ENCODE data around the gene COLEC11.
"Not testable (repeated sequence)": the region's sequence is repeated elsewhere in the genome, so short reads cannot be mapped to it uniquely, and the experiment has no call there.

The COLEC11 gene

GRCh38 chr2:3655871-3656761, 61.2 kb downstream of the COLEC11 start:
- no peak for DNase-seq

GRCh38 chr2:3656762-3657721, 62.1 kb downstream of the COLEC11 start:
- no peak for DNase-seq

GRCh38 chr2:3657881-3658280, 63.0 kb downstream of the COLEC11 start, which contains the start of gene ALLC:
ALLC (plus strand) TSS chr2:3658200; CDS start chr2:3671158, 12,958 bp downstream.
- no peak for DNase-seq

- DNase-seq: peak; percentile 21
Observed at GRCh38 chr2:3659447-3660432, 64.8 kb downstream of the COLEC11 start.

GRCh38 chr2:3660640-3661039, 65.7 kb downstream of the COLEC11 start:
- not testable (repeated sequence) for DNase-seq

GRCh38 chr2:3661149-3661660, 66.3 kb downstream of the COLEC11 start:
- no peak for DNase-seq

GRCh38 chr2:3662239-3662638, 67.3 kb downstream of the COLEC11 start:
- DNase-seq: no peak

- DNase-seq: no peak
Observed at GRCh38 chr2:3664118-3664517, 69.2 kb downstream of the COLEC11 start.

GRCh38 chr2:3664925-3665324, 70.0 kb downstream of the COLEC11 start:
- no peak for DNase-seq

GRCh38 chr2:3665886-3666612, 71.1 kb downstream of the COLEC11 start:
- no peak for DNase-seq

- DNase-seq: peak; percentile 31
Observed at GRCh38 chr2:3666613-3666975, 71.7 kb downstream of the COLEC11 start.

GRCh38 chr2:3667151-3667631, 72.3 kb downstream of the COLEC11 start:
- peak; percentile 70 for DNase-seq

- no peak for DNase-seq
Observed at GRCh38 chr2:3669656-3670055, 74.7 kb downstream of the COLEC11 start.

GRCh38 chr2:3670376-3670775, 75.5 kb downstream of the COLEC11 start:
- no peak for DNase-seq

GRCh38 chr2:3670941-3671340, 76.0 kb downstream of the COLEC11 start:
- no peak for DNase-seq

GRCh38 chr2:3672861-3673678, 78.2 kb downstream of the COLEC11 start:
- peak; percentile 20 for DNase-seq

GRCh38 chr2:3674066-3674845, 79.3 kb downstream of the COLEC11 start:
- no peak for DNase-seq

- DNase-seq: no peak
Observed at GRCh38 chr2:3675687-3676086, 80.8 kb downstream of the COLEC11 start.

GRCh38 chr2:3677436-3677835, 82.5 kb downstream of the COLEC11 start:
- DNase-seq: no peak
